ENCODE results near the gene DGKG. TPM values are rescaled to one million over a fixed set of nuclear protein-coding genes. Genes with fewer than 3 reads are reported as not detected.

DGKG gene
- total RNA-seq, 1 experiment from 2014 or later: 0.04 TPM

DNA sequence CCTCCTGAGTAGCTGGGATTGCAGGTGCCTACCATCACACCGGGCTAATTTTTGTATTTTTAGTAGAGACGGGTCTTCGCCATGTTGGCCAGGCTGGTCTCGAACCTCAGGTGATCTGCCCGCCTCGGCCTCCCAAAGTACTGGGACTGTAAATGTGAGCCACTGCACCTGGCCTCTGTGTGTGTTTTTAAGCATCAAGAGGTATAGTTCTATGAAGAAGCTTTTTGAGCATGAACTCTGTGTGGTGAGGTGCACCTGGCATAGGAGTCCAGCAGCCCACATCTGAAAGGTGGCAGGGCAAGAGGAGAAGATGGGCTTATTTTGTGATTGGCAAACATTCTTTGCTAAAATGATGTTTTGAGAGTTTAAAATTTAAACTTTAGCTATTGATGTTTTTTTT lies 118.0 kb downstream of the DGKG start:
- Histone ChIP-seq H3K79me2 (ENCODE audit: low read length) (no peaks in the 10 kb centered on the region), H3K9me2 (replicated peaks; ENCODE audit: insufficient read depth, low read length) (no peaks in the 10 kb centered on the region), H3K4me2 (ENCODE audit: low read depth, low read length, poor library complexity, severe bottlenecking) (no peak overlapping the region), H4K20me1 (ENCODE audit: insufficient read depth, low read depth, low read length) (no peaks in the 10 kb centered on the region), H3K4me1 (ENCODE audit: low read length) (peaks cover 20% of the 10 kb centered on the region), H3K36me3 (ENCODE audit: insufficient read depth, low read length) (no peaks in the 10 kb centered on the region), H2AFZ (ENCODE audit: low read length) (no peak overlapping the region), H3K27ac (ENCODE audit: low read length) (no peak overlapping the region), H3K9me3 (ENCODE audit: low read length) (no peaks in the 10 kb centered on the region), H3K9ac (ENCODE audit: low read length) (no peak overlapping the region), H3K4me3 (ENCODE audit: low read length) (no peak overlapping the region), H3K27me3 (ENCODE audit: low read length) (no peaks in the 10 kb centered on the region)
- DNase-seq: no peak

DNA sequence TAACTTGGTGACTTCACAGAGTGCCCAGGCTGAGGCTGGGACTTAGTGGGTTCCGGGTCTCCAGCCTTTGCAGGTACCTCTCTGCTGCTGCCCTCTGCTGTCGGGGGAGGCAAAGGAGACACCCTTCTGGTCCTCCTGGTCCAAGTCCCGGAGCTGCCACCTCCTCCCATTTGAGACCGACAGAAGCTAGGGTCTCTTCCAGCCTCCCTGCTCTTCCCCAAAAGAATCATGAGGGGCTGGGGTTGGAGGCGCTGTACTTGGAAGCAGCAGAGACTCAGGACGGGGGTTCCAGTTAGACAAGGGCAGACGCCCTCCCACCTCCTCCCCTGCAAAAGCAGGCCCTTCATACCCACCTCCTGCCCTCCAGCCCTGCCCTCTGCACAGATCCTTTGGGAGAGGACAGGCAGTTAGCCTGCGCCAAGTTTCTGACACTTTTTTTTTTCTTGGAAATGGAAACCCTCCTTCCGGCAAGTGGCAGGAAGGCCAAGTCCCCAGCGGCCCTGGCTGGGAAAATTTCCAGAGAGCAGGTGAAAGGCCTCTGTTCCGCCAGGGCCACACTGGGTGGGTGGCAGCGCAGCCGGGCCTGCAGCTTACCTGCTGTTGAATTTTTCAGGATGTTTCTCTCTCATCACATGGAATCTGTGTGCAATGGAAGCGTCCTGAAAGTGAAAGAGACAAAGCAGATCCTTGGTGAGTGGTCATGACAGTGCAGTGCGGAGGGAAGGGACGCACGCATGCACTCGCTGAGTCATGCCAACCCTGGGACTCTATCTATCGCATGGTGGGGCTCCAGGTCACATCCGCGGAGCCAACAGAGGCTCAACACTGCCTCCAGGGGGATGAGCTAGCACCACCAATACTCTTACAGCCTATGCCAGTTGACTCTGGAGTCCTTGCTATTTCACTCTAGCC lies 119.9 kb downstream of the DGKG start:
- H3K4me3 ChIP-seq (ENCODE audit: low read length): no peak overlapping the region; the same call in 1 of the 2 replicates
- peak; percentile 91 for DNase-seq
- H3K4me1 ChIP-seq (ENCODE audit: low read length): peaks cover 32% of the 10 kb centered on the region

DNA sequence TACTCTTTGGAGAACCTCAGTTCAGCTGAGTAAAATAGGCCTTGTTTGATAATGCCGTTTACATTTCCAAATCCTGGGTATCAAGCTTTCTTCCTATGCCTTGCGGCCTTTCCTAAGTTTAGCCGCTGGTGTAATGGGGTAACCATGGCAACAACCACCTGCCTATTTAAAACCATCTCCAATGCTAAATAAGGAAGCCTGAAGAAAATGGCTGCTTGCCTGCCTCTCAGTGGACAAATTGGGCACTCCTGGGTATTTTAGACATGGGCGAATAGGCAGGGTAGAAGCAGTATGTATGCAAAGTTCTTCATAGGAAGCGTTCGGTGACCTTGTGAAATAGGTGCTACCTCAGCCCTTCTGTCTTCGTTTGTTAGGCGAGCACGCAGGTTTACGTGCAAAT lies 122.7 kb downstream of the DGKG start:
- Histone ChIP-seq H3K4me2 (ENCODE audit: low read depth, low read length, poor library complexity, severe bottlenecking) (no peak overlapping the region), H3K9me2 (replicated peaks; ENCODE audit: insufficient read depth, low read length) (no peaks in the 10 kb centered on the region), H3K4me3 (ENCODE audit: low read length) (no peak overlapping the region), H3K9me3 (ENCODE audit: low read length) (no peaks in the 10 kb centered on the region), H3K4me1 (ENCODE audit: low read length) (peaks cover 59% of the 10 kb centered on the region), H3K27ac (ENCODE audit: low read length) (no peak overlapping the region), H4K20me1 (ENCODE audit: insufficient read depth, low read depth, low read length) (no peaks in the 10 kb centered on the region), H3K79me2 (ENCODE audit: low read length) (no peaks in the 10 kb centered on the region), H3K36me3 (ENCODE audit: insufficient read depth, low read length) (no peaks in the 10 kb centered on the region), H2AFZ (ENCODE audit: low read length) (no peak overlapping the region), H3K9ac (ENCODE audit: low read length) (no peak overlapping the region), H3K27me3 (ENCODE audit: low read length) (no peaks in the 10 kb centered on the region)
- DNase-seq: peak; percentile 66

More for the DNA sequence above, 119.9 kb downstream of the DGKG start:
- peak overlapping the region; percentile 16 for H3K4me2 ChIP-seq (ENCODE audit: low read depth, low read length, poor library complexity, severe bottlenecking)
- H3K79me2 ChIP-seq (ENCODE audit: low read length): no peaks in the 10 kb centered on the region
- H4K20me1 ChIP-seq (ENCODE audit: insufficient read depth, low read depth, low read length): no peaks in the 10 kb centered on the region
- no peaks in the 10 kb centered on the region for H3K27me3 ChIP-seq (ENCODE audit: low read length)
- peak overlapping the region; percentile 3; the same call in 1 of the 2 replicates for H3K9ac ChIP-seq (ENCODE audit: low read length)
- no peaks in the 10 kb centered on the region for H3K36me3 ChIP-seq (ENCODE audit: insufficient read depth, low read length)
- H2AFZ ChIP-seq (ENCODE audit: low read length): 0 out of 2 replicates have a peak overlapping the region, but pooled peaks have one; percentile 3
- H3K9me3 ChIP-seq (ENCODE audit: low read length): no peaks in the 10 kb centered on the region
- H3K27ac ChIP-seq (ENCODE audit: low read length): no peak overlapping the region
- no peaks in the 10 kb centered on the region for H3K9me2 ChIP-seq (replicated peaks; ENCODE audit: insufficient read depth, low read length)

DNA sequence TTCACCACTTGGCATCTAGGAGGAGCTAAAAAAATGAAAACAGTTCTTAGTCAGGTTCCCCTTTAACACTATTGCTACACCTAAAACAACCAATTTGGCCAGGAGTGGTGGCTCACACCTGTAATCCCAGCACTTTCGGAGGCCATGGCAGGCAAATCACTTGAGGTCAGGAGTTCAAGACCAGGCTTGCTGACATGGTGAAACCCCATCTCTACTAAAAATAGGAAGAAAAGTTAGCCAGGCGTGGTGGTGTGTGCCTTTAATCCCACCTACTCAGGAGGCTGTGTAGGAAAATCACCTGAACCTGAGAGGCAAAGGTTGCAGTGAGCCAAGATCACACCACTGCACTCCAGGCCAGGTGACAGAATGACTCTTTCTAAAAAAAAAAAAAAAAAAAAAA lies 124.1 kb downstream of the DGKG start:
- H3K36me3 ChIP-seq (ENCODE audit: insufficient read depth, low read length): no peaks in the 10 kb centered on the region
- no peak overlapping the region for H3K27ac ChIP-seq (ENCODE audit: low read length)
- no peaks in the 10 kb centered on the region for H3K79me2 ChIP-seq (ENCODE audit: low read length)
- H3K9me3 ChIP-seq (ENCODE audit: low read length): no peaks in the 10 kb centered on the region
- H3K4me3 ChIP-seq (ENCODE audit: low read length): no peak overlapping the region
- no peaks in the 10 kb centered on the region for H3K27me3 ChIP-seq (ENCODE audit: low read length)
- H3K4me1 ChIP-seq (ENCODE audit: low read length): peaks cover 59% of the 10 kb centered on the region
- H2AFZ ChIP-seq (ENCODE audit: low read length): no peak overlapping the region
- H3K4me2 ChIP-seq (ENCODE audit: low read depth, low read length, poor library complexity, severe bottlenecking): no peak overlapping the region
- H3K9ac ChIP-seq (ENCODE audit: low read length): no peak overlapping the region
- peak; percentile 49 for DNase-seq
- no peaks in the 10 kb centered on the region for H4K20me1 ChIP-seq (ENCODE audit: insufficient read depth, low read depth, low read length)
- no peaks in the 10 kb centered on the region for H3K9me2 ChIP-seq (replicated peaks; ENCODE audit: insufficient read depth, low read length)

DNA sequence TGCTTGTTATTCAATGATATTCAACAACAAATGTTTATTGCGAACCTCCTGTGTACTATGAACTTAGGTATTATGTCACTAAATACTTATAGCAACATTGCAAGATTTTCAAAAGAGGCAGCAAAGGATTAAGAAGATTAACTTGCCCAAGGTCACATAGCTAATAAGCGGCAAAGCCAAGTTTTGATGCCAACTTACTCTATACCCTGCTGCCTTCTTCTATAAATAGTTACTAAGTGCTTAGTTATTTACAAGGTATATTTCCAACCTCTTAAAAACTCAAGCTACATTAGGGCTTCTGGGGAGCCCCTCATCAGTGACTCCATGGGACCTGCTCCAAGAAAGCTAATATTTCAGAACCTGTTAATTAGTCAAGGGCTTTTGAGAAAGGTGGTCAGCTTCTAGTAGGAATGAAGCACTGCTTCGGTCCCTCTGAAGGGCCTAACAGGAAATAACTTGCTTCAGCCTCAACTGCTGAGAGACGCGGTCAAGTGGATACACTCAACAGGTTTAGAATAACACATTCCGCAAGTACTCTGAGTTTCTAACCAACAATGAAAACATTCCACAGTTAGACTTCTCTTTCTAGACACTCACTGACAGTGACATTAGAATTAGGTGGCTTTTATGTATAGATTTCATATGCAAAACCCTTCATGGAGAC lies 125.5 kb downstream of the DGKG start:
- no peak overlapping the region for H3K9ac ChIP-seq (ENCODE audit: low read length)
- no peaks in the 10 kb centered on the region for H3K27me3 ChIP-seq (ENCODE audit: low read length)
- no peak overlapping the region for H3K4me3 ChIP-seq (ENCODE audit: low read length)
- DNase-seq: no peak
- H3K36me3 ChIP-seq (ENCODE audit: insufficient read depth, low read length): no peaks in the 10 kb centered on the region
- no peak overlapping the region for H2AFZ ChIP-seq (ENCODE audit: low read length)
- peaks cover 46% of the 10 kb centered on the region for H3K4me1 ChIP-seq (ENCODE audit: low read length)
- no peaks in the 10 kb centered on the region for H3K9me2 ChIP-seq (replicated peaks; ENCODE audit: insufficient read depth, low read length)
- H3K79me2 ChIP-seq (ENCODE audit: low read length): no peaks in the 10 kb centered on the region
- H3K4me2 ChIP-seq (ENCODE audit: low read depth, low read length, poor library complexity, severe bottlenecking): no peak overlapping the region
- no peaks in the 10 kb centered on the region for H4K20me1 ChIP-seq (ENCODE audit: insufficient read depth, low read depth, low read length)
- H3K9me3 ChIP-seq (ENCODE audit: low read length): no peaks in the 10 kb centered on the region
- H3K27ac ChIP-seq (ENCODE audit: low read length): no peak overlapping the region

DNA sequence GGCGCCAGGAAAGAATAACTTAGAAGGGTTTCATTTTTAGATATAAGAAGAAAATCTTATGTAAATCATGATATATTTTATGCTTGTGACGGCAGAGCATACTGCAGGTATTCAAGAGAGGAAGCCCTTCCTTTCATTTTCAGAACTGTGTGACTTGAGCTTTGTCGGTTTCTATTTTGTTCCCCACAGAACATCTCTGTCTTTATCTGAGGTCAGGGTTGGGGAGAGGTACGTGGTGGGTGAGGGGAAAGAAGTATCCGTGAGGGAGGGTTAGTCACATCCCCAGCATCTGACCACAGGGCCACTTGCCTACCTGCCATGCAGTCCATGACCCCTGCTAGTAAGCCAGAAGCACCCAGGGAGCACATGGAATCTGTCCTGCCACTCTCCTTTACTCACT lies 126.5 kb downstream of the DGKG start:
- Histone ChIP-seq H4K20me1 (ENCODE audit: insufficient read depth, low read depth, low read length) (no peaks in the 10 kb centered on the region), H3K4me1 (ENCODE audit: low read length) (peaks cover 45% of the 10 kb centered on the region), H3K27me3 (ENCODE audit: low read length) (no peaks in the 10 kb centered on the region), H3K27ac (ENCODE audit: low read length) (no peak overlapping the region), H2AFZ (ENCODE audit: low read length) (no peak overlapping the region), H3K9me2 (replicated peaks; ENCODE audit: insufficient read depth, low read length) (no peaks in the 10 kb centered on the region), H3K79me2 (ENCODE audit: low read length) (no peaks in the 10 kb centered on the region), H3K36me3 (ENCODE audit: insufficient read depth, low read length) (no peaks in the 10 kb centered on the region), H3K4me3 (ENCODE audit: low read length) (peak overlapping the region; percentile 32; the same call in 1 of the 2 replicates), H3K4me2 (ENCODE audit: low read depth, low read length, poor library complexity, severe bottlenecking) (peak overlapping the region; percentile 48), H3K9ac (ENCODE audit: low read length) (peak overlapping the region; percentile 28), H3K9me3 (ENCODE audit: low read length) (no peaks in the 10 kb centered on the region)
- DNase-seq: peak; percentile 69

DNA sequence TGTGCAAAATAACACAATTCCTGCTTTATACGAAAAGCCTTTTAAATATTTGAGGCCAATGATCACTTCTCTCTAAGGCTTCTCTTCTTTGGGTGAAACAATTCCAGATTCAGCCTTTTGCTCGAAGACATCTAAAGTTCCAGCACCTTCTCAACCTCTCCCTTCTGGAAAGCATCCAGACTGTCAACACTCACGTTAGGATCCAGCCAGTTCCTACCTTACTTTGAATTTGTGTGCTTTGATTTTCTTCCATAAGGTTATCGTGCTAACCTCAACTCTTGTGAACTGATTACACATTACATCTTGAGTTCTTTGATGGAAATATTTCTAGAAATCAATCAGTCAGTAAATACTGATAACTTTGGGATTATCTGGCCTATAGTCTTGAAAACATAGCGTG lies 127.9 kb downstream of the DGKG start:
- H3K4me2 ChIP-seq (ENCODE audit: low read depth, low read length, poor library complexity, severe bottlenecking): no peak overlapping the region
- no peaks in the 10 kb centered on the region for H3K9me3 ChIP-seq (ENCODE audit: low read length)
- H2AFZ ChIP-seq (ENCODE audit: low read length): no peak overlapping the region
- H3K79me2 ChIP-seq (ENCODE audit: low read length): no peaks in the 10 kb centered on the region
- H3K9me2 ChIP-seq (replicated peaks; ENCODE audit: insufficient read depth, low read length): no peaks in the 10 kb centered on the region
- H3K4me3 ChIP-seq (ENCODE audit: low read length): no peak overlapping the region
- peaks cover 39% of the 10 kb centered on the region for H3K4me1 ChIP-seq (ENCODE audit: low read length)
- H4K20me1 ChIP-seq (ENCODE audit: insufficient read depth, low read depth, low read length): no peaks in the 10 kb centered on the region
- H3K27ac ChIP-seq (ENCODE audit: low read length): no peak overlapping the region
- no peaks in the 10 kb centered on the region for H3K27me3 ChIP-seq (ENCODE audit: low read length)
- H3K36me3 ChIP-seq (ENCODE audit: insufficient read depth, low read length): no peaks in the 10 kb centered on the region
- H3K9ac ChIP-seq (ENCODE audit: low read length): no peak overlapping the region
- DNase-seq: no peak

DNA sequence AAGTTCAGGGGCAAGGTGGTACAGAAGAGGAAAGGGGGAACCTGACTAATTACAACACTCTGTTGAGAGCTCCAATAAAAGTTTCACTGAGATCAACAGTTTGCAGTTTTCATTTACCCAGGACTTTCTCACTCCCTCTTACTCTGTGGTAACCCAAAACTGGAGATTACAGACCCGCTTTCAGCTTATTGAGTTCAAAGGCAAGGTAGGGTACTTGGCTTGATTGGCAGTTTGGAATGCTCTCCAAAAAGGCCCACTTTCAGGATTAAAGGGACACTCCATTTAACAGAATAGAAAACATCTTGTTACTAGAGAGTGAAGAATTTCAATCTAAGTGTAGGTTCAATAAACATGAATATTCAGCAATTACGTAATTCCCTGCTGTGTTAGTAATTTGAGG lies 135.6 kb downstream of the DGKG start:
- H3K79me2 ChIP-seq (ENCODE audit: low read length): no peaks in the 10 kb centered on the region
- no peaks in the 10 kb centered on the region for H4K20me1 ChIP-seq (ENCODE audit: insufficient read depth, low read depth, low read length)
- no peak overlapping the region for H3K4me3 ChIP-seq (ENCODE audit: low read length)

More for the DNA sequence above, 135.6 kb downstream of the DGKG start:
- Histone ChIP-seq H3K4me1 (ENCODE audit: low read length) (no peaks in the 10 kb centered on the region), H3K9me2 (replicated peaks; ENCODE audit: insufficient read depth, low read length) (no peaks in the 10 kb centered on the region), H3K27ac (ENCODE audit: low read length) (no peak overlapping the region), H2AFZ (ENCODE audit: low read length) (no peak overlapping the region), H3K27me3 (ENCODE audit: low read length) (no peaks in the 10 kb centered on the region), H3K9me3 (ENCODE audit: low read length) (no peaks in the 10 kb centered on the region), H3K9ac (ENCODE audit: low read length) (no peak overlapping the region), H3K36me3 (ENCODE audit: insufficient read depth, low read length) (no peaks in the 10 kb centered on the region), H3K4me2 (ENCODE audit: low read depth, low read length, poor library complexity, severe bottlenecking) (no peak overlapping the region)
- no peak for DNase-seq
